ENCODE results near the gene CNTN5. TPM values are rescaled to one million over a fixed set of nuclear protein-coding genes. Genes with fewer than 3 reads are reported as not detected.

CNTN5 gene
- total RNA-seq, 1 donor from 2014 or later: not detected

GRCh38 chr11:99571094-99571493 is 550.3 kb downstream of the CNTN5 start:
- DNase-seq (no peak), ATAC-seq (ENCODE audit: low read depth) (no peak)
- POLR2A ChIA-PET: no interaction called here
- Mint-ChIP-seq H3K27me3 (no peaks in the 10 kb centered on the region), H3K4me1 (no peaks in the 10 kb centered on the region), H3K27ac (no peak overlapping the region), H3K36me3 (ENCODE audit: low read depth) (no peaks in the 10 kb centered on the region), H3K9me3 (peaks cover 4% of the 10 kb centered on the region), H3K4me3 (no peak overlapping the region)
- intact Hi-C loops (cut with micrococcal nuclease): no loop called here
- no peak for TF ChIP-seq CTCF (IDR thresholded peaks at IDR 0.05)
- CTCF ChIA-PET: no interaction called here

GRCh38 chr11:99584830-99585229 is 564.1 kb downstream of the CNTN5 start:
- no peak for TF ChIP-seq CTCF (IDR thresholded peaks at IDR 0.05)
- Mint-ChIP-seq H3K27ac (no peak overlapping the region), H3K4me1 (no peaks in the 10 kb centered on the region), H3K27me3 (no peaks in the 10 kb centered on the region), H3K4me3 (no peak overlapping the region), H3K36me3 (ENCODE audit: low read depth) (no peaks in the 10 kb centered on the region), H3K9me3 (peaks cover 3% of the 10 kb centered on the region)
- DNase-seq (no peak), ATAC-seq (ENCODE audit: low read depth) (no peak)
- CTCF ChIA-PET: no interaction called here
- intact Hi-C loops (cut with micrococcal nuclease): no loop called here
- POLR2A ChIA-PET: no interaction called here

- CTCF ChIA-PET: no interaction called here
- no peak for DNase-seq
- H3K4me1 Mint-ChIP-seq: no peaks in the 10 kb centered on the region
- H3K36me3 Mint-ChIP-seq (ENCODE audit: low read depth): no peaks in the 10 kb centered on the region
- ATAC-seq (ENCODE audit: low read depth): no peak
- H3K27me3 Mint-ChIP-seq: no peaks in the 10 kb centered on the region
- H3K9me3 Mint-ChIP-seq: peaks cover 4% of the 10 kb centered on the region
- intact Hi-C loops (cut with micrococcal nuclease): no loop called here
- no peak overlapping the region for H3K4me3 Mint-ChIP-seq
- POLR2A ChIA-PET: no interaction called here
- H3K27ac Mint-ChIP-seq: no peak overlapping the region
- TF ChIP-seq CTCF (IDR thresholded peaks at IDR 0.05): no peak
Measured at GRCh38 chr11:99585606-99586005, 564.9 kb downstream of the CNTN5 start.

- ChIA-PET CTCF (no interaction called here), POLR2A (no interaction called here)
- intact Hi-C loops (cut with micrococcal nuclease): no loop called here
- H3K36me3 Mint-ChIP-seq (ENCODE audit: low read depth): no peaks in the 10 kb centered on the region
- H3K27ac Mint-ChIP-seq: no peak overlapping the region
- H3K4me3 Mint-ChIP-seq: no peak overlapping the region
- H3K27me3 Mint-ChIP-seq: no peaks in the 10 kb centered on the region
- no peaks in the 10 kb centered on the region for H3K4me1 Mint-ChIP-seq
- no peak for ATAC-seq (ENCODE audit: low read depth)
- peaks cover 4% of the 10 kb centered on the region for H3K9me3 Mint-ChIP-seq
- DNase-seq: no peak
- no peak for TF ChIP-seq CTCF (IDR thresholded peaks at IDR 0.05)
Measured at GRCh38 chr11:99589771-99590170, 569.0 kb downstream of the CNTN5 start.

GRCh38 chr11:99592266-99592665 is 571.5 kb downstream of the CNTN5 start:
- Mint-ChIP-seq H3K4me3 (no peak overlapping the region), H3K27me3 (no peaks in the 10 kb centered on the region), H3K4me1 (no peaks in the 10 kb centered on the region), H3K36me3 (ENCODE audit: low read depth) (no peaks in the 10 kb centered on the region), H3K9me3 (peaks cover 4% of the 10 kb centered on the region), H3K27ac (no peak overlapping the region)
- intact Hi-C loops (cut with micrococcal nuclease): no loop called here
- CTCF ChIA-PET: no interaction called here
- no peak for TF ChIP-seq CTCF (IDR thresholded peaks at IDR 0.05)
- DNase-seq (no peak), ATAC-seq (ENCODE audit: low read depth) (no peak)
- POLR2A ChIA-PET: no interaction called here

All from activated B cell treated with CpG ODN at 0.5 μM for 24 hours (primary cell).